ENCODE data around the gene HASPIN. TPM values are rescaled to one million over a fixed set of nuclear protein-coding genes. Genes with fewer than 3 reads are reported as not detected.

HASPIN gene
- total RNA-seq (2014; rRNA removed; shearing (Covaris generic)), result 27.9 and 28.1 TPM in 2 replicates
- 9.5 and 10.3 TPM in 2 replicates for polyA plus RNA-seq (2015; cell fraction: cytosol; rRNA removed)
- polyA plus RNA-seq (2015; cell fraction: nucleus; rRNA removed), result 7.5 and 7.8 TPM in 2 replicates

DNA sequence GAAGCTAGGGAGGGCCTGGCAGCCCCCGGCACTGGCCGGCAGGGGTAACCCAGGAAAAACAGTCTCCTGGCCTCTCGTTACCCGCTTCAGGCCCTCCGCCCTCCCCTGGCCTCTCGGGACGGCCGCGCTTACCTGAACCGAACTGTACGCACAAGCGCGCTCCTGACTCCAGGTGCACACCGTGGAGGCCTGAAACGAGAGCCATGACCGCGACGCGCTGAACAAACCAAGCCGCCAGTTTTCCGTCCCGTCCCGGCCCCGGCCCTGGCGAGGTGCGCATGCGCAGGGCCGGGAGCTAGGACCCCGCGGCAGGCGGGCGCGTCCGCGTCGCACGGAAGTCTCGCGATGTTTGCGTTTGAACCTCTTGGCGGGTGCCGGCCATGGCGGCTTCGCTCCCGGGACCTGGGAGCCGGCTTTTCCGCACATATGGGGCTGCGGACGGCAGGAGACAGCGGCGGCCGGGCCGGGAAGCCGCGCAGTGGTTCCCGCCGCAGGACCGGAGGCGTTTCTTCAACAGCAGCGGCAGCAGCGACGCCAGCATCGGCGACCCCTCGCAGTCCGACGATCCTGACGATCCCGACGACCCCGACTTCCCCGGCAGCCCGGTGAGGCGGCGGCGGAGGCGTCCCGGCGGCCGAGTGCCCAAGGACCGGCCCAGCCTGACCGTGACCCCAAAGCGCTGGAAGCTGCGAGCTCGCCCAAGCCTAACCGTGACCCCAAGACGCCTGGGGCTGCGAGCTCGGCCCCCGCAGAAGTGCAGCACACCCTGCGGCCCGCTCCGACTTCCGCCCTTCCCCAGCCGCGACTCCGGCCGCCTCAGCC is at the start of gene HASPIN:
TSS of gene HASPIN (plus strand) at position 348 of the 822 bp plus-strand sequence. CDS start at position 381, 33 bp downstream.
- DNase-seq (ENCODE audit: low read depth), result peak; percentile 80

DNA sequence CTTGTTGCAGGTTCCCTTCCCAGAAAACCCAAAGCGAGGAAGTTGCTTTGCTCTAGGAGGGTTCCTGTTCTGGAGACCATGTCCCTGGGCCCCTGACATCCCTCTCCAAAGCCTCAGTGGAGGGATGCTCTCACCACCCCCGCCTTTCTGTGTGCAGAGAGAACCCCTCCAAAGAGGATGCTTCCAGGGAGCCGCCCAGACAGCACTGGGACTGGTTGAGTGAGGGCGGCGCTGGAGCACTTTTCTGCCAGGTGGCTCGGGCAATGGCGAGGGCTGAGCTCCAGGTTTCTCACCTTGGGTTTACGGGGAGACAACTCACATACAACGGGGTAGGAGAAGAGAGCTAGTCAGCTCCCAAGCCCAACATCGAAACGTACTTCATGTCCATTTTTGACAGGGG is 47.8 kb upstream of the HASPIN start:
- no peak for DNase-seq (ENCODE audit: low read depth)

DNA sequence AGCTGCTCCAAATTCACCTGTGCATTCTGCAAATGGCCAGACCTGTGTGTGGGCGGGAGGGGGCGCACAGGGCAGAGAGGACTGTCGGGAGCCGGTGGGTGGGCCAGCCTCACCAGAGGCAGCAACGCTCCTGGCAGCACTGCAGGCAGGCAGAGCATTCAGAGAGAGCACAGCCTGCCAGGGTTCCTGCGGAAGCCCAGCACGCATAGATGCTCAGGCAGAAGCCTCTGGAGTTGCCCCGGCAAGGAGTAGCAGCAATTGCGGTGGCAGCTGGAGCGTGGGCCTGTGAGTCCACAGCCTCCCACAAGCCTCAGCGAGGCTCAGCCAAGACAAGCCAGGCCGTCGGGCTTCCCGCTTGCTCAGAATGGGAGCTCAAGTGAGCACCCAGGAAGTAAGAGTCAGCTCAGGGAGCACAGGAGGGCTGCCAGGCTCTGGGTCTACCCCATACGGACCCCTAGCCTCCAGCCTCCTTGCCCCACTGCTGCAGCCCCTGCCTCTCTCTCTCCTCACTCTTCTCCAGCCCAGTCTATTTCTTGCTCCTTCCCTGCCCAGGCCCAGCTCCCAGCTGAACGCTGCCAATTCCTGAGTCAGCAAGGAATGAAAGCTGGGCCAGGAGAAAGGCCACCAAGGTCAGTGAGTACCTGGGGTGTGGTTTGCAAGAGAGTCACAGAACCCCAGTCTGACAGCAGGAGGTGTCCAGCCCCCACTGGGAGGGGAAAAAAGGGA is 45.4 kb upstream of the HASPIN start:
- DNase-seq (ENCODE audit: low read depth), result peak; percentile 22

- no peak for DNase-seq (ENCODE audit: low read depth)
Measured at GRCh38 chr17:3678821-3679530, 44.7 kb upstream of the HASPIN start.

- no peak for DNase-seq (ENCODE audit: low read depth)
Measured at GRCh38 chr17:3679531-3680126, 44.1 kb upstream of the HASPIN start.

- DNase-seq (ENCODE audit: low read depth), result no peak
Measured at GRCh38 chr17:3681057-3681456, 42.6 kb upstream of the HASPIN start.

- no peak for DNase-seq (ENCODE audit: low read depth)
Measured at GRCh38 chr17:3681565-3681964, 42.1 kb upstream of the HASPIN start.

DNA sequence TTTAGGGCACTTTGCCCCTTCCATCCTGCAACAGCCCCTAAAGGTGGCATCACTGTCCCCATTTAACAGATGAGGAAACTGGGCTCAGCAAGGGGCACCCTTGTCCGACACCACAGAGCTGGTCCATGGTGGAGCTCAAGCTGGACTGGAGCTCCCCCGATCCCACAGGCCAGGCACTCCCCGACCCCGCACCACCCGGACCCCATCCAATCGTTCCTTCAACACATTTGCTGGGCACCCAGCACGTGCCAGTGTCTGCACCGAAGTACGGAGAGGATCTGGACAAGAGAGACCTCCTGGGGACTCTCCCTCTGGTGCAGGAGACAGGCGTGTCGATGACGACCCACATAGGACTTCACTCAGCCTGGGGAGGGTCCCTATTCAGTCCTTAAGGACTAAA is 41.7 kb upstream of the HASPIN start:
- DNase-seq (ENCODE audit: low read depth), result no peak

- DNase-seq (ENCODE audit: low read depth), result peak; percentile 32
Measured at GRCh38 chr17:3683054-3683511, 40.6 kb upstream of the HASPIN start.

DNA sequence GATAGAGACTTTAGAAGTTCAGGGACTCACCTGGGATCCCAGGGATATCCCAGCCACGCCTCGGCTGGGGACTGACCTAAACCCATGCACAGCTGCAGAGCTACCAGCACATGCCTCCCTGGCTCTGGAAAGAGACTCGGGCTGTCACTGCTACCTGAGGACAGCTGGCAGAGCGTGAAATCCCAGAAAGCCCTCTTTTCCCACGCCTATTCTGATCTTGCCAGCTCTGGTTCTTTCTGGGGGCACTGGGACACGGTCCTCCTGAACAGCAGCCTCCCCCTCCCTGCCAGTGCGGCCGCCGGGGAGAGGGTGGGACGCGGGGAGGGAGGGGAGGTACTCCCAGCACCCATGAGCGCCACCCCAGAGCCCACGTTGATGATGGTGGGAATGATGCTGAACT is 38.5 kb upstream of the HASPIN start:
- DNase-seq (ENCODE audit: low read depth), result no peak

DNA sequence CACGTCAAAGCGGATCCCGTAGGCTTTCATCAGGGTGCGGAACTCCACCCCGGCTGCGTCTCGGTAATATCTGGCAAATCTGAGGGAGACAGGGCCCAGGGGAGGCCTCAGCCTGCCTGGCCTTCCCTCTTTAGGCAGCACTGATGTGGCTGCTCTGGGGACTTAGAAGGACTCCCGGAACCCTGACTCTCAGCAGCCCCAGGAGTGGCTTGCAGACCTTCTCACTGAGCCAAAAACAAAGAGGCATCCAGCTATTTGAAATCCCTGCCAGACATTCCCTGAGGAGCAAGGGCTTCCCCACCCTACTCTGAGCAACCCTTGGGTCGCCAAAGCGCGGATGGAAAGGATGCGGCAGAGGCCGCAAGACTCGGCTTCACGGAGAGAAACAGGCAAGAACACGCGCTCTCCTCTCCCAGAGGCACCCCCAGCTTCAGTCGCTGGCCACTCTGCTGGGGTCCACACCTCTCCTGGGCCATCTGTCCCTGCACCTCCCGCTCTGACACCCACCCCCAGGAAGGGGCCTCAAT is 35.6 kb upstream of the HASPIN start:
- DNase-seq (ENCODE audit: low read depth), result no peak

DNA sequence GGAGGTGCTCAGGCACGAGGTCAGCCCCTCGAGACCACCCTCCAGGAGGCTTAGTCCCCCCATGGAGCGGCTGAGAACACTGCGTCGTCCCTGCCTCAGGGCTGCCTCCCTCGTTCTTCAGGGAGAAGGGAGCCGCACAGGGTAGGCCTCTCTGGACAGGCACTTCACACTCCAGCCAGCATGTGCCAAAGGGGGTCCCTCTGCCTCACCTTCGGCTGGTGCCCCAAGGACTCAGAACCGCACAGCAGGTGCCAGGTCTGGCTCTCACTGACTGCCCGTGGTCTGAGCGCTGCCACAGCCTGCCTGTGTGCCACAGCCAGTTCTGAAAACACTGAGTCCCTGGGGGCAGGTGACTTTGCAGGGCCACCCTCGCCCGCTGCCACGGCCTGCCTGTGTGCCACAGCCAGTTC is 34.8 kb upstream of the HASPIN start:
- DNase-seq (ENCODE audit: low read depth), result no peak

DNA sequence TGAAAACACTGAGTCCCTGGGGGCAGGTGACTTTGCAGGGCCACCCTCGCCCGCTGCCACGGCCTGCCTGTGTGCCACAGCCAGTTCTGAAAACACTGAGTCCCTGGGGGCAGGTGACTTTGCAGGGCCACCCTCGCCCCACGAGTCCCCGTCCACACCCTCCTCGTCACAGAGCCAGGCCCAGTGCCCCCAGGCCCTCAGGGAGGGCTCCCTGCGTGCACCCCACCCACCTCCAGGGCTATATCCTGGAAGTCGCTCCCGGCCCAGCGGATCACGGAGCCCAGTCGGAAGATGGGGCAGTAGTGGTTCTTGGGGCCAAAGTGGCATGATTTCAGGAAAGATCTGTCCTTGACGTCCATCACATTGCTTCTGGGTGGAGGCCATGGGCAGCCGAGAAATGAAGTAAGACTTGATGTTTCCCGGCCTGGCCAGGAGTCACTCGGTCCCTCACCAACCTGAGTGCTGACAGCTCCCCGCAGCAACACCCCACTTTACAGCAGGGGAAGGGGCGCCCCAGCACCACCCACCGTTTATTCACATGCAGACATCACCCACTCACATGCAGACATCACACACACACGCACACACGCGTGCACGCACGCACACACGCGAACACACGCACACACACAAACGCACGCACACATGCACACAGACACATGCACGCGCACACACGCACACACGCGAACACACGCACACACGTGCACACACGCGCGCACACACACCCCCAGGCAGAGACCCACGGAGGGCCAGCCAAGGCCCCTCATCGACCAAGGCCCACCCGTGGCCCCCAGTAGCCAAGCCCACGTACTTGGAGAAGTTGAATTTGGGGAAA is 34.2 kb upstream of the HASPIN start:
- DNase-seq (ENCODE audit: low read depth), result no peak

GRCh38 chr17:3690094-3690715 is 33.5 kb upstream of the HASPIN start:
- DNase-seq (ENCODE audit: low read depth), result no peak

GRCh38 chr17:3691617-3692067 is 32.1 kb upstream of the HASPIN start:
- DNase-seq (ENCODE audit: low read depth), result no peak

DNA sequence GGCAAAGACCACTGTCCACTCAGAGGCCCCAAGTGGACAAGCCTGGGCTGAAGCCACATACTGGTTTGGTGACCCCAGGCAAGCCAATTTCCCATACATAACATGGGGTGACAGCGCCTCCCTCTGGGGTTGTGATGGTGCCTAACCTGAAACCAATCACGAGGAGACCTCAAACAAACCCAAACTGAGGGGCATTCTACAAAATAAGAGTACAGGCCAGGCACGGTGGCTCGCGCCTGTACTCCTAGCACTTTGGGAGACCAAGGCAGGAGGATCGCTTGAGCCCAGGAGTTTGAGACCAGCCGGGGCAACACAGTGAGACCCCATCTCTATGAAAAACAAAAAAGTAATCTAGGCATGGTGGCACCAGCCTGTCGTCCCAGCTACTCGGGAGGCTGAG is 31.4 kb upstream of the HASPIN start:
- no peak for DNase-seq (ENCODE audit: low read depth)

GRCh38 chr17:3693141-3693540 is 30.6 kb upstream of the HASPIN start:
- no peak for DNase-seq (ENCODE audit: low read depth)

- DNase-seq (ENCODE audit: low read depth), result no peak
Measured at GRCh38 chr17:3693829-3694231, 29.9 kb upstream of the HASPIN start.

- no peak for DNase-seq (ENCODE audit: low read depth)
Measured at GRCh38 chr17:3695129-3695722, 28.5 kb upstream of the HASPIN start.
